Keratinocyte (primary cell): Measurements from ENCODE around the gene SLC17A5.

Experiments
- CTCF ChIP-seq, 3 experiments: IDR thresholded peaks in 1 of 3; conservative IDR thresholded peaks in 1 of 3; optimal IDR thresholded peaks in 1 of 3; 2 replicates in 2 of 3; 3 replicates in 1 of 3; pipeline versions ENCODE3 to v1.5.1; 2011; ENCODE audit warnings: low read length in 3 of 3, mild to moderate bottlenecking in 3 of 3, moderate library complexity in 2 of 3, control low read depth in 1 of 3, inconsistent platforms in 1 of 3; ENCODE audit not compliant: insufficient read depth in 2 of 3; ENCODE audit errors: extremely low read depth in 1 of 3
- EZH2 ChIP-seq: IDR thresholded peaks from one replicate; pipeline ENCODE4 v1.6.1; 2012; ENCODE audit warnings: inconsistent platforms, mild to moderate bottlenecking, low read length, moderate library complexity

- TF ChIP-seq CTCF (optimal IDR thresholded peaks at IDR 0.05 in 1 of 3, IDR thresholded peaks at IDR 0.05 in 1 of 3, conservative IDR thresholded peaks at IDR 0.05 in 1 of 3; ENCODE audit: extremely low read depth in 1 of 3, insufficient read depth in 2 of 3, low read length in 3 of 3) (no peak), EZH2 (no peak)
Observed at GRCh38 chr6:73606428-73606827, 47.4 kb downstream of the SLC17A5 start.
